ENCODE measurements around the gene BDH1. TPM values are rescaled to one million over a fixed set of nuclear protein-coding genes. Genes with fewer than 3 reads are reported as not detected.
"Not testable (repeated sequence)": the region's sequence is repeated elsewhere in the genome, so short reads cannot be mapped to it uniquely, and the experiment has no call there.

The BDH1 gene
- total RNA-seq, 1 experiment from 2014 or later = 38.6 TPM

GRCh38 chr3:197590313-197590962 lies 34.7 kb upstream of the BDH1 start:
- TF ChIP-seq CTCF (IDR thresholded peaks at IDR 0.05; ENCODE audit: unreplicated experiment) = no peak
- H3K9me3 Mint-ChIP-seq (ENCODE audit: unreplicated experiment) = no peaks in the 10 kb centered on the region
- ChIA-PET POLR2A (no interaction called here), CTCF (interaction anchor here (6.3 kb wide), 1 partner anchor 8 kb away, joined by 40 read pairs; no protein-coding TSS in a partner anchor)
- H3K27ac Mint-ChIP-seq (ENCODE audit: low read depth, unreplicated experiment) = no peak overlapping the region
- no peaks in the 10 kb centered on the region for H3K4me1 Mint-ChIP-seq (ENCODE audit: insufficient read depth, unreplicated experiment)
- H3K27me3 Mint-ChIP-seq (ENCODE audit: insufficient read depth, unreplicated experiment) = peaks cover 5% of the 10 kb centered on the region
- no peak overlapping the region for H3K4me3 Mint-ChIP-seq (ENCODE audit: unreplicated experiment)
- BruUV-seq (replicated peaks) = no TSS peak
- no peak for DNase-seq (ENCODE audit: unreplicated experiment)
- no peaks in the 10 kb centered on the region for H3K36me3 Mint-ChIP-seq (ENCODE audit: insufficient read depth, unreplicated experiment)
- intact Hi-C loops (cut with micrococcal nuclease) = no loop called here

GRCh38 chr3:197589545-197589944 lies 33.8 kb upstream of the BDH1 start:
- Mint-ChIP-seq H3K4me3 (ENCODE audit: unreplicated experiment) (no peak overlapping the region), H3K4me1 (ENCODE audit: insufficient read depth, unreplicated experiment) (no peaks in the 10 kb centered on the region), H3K27me3 (ENCODE audit: insufficient read depth, unreplicated experiment) (no peaks in the 10 kb centered on the region), H3K9me3 (ENCODE audit: unreplicated experiment) (no peaks in the 10 kb centered on the region), H3K36me3 (ENCODE audit: insufficient read depth, unreplicated experiment) (no peaks in the 10 kb centered on the region), H3K27ac (ENCODE audit: low read depth, unreplicated experiment) (no peak overlapping the region)
- POLR2A ChIA-PET = no interaction called here
- no peak for DNase-seq (ENCODE audit: unreplicated experiment)
- CTCF ChIA-PET = interaction anchor here (0.6 to 6.3 kb wide), 3 partner anchors 9 to 313 kb away, joined by 3 to 40 read pairs (median 4); no protein-coding TSS in a partner anchor
- no peak for TF ChIP-seq CTCF (IDR thresholded peaks at IDR 0.05; ENCODE audit: unreplicated experiment)
- intact Hi-C loops (cut with micrococcal nuclease) = no loop called here
- no TSS peak for BruUV-seq (replicated peaks)

- CTCF ChIA-PET = interaction anchor here (6.3 kb wide), 1 partner anchor 12 kb away, joined by 40 read pairs; no protein-coding TSS in a partner anchor
- POLR2A ChIA-PET; BruUV-seq (replicated peaks); H3K4me1 Mint-ChIP-seq (ENCODE audit: insufficient read depth, unreplicated experiment); intact Hi-C loops (cut with micrococcal nuclease); H3K27me3 Mint-ChIP-seq (ENCODE audit: insufficient read depth, unreplicated experiment); H3K4me3 Mint-ChIP-seq (ENCODE audit: unreplicated experiment); H3K9me3 Mint-ChIP-seq (ENCODE audit: unreplicated experiment); DNase-seq (ENCODE audit: unreplicated experiment); H3K27ac Mint-ChIP-seq (ENCODE audit: low read depth, unreplicated experiment); H3K36me3 Mint-ChIP-seq (ENCODE audit: insufficient read depth, unreplicated experiment): not testable (repeated sequence)
Observed at GRCh38 chr3:197586768-197587167, 31.0 kb upstream of the BDH1 start.

- no peak for TF ChIP-seq CTCF (IDR thresholded peaks at IDR 0.05; ENCODE audit: unreplicated experiment)
- intact Hi-C loops (cut with micrococcal nuclease) = no loop called here
- Mint-ChIP-seq H3K27ac (ENCODE audit: low read depth, unreplicated experiment) (no peak overlapping the region), H3K4me3 (ENCODE audit: unreplicated experiment) (no peak overlapping the region), H3K9me3 (ENCODE audit: unreplicated experiment) (no peaks in the 10 kb centered on the region), H3K36me3 (ENCODE audit: insufficient read depth, unreplicated experiment) (no peaks in the 10 kb centered on the region), H3K27me3 (ENCODE audit: insufficient read depth, unreplicated experiment) (no peaks in the 10 kb centered on the region), H3K4me1 (ENCODE audit: insufficient read depth, unreplicated experiment) (no peaks in the 10 kb centered on the region)
- BruUV-seq (replicated peaks) = no TSS peak
- DNase-seq (ENCODE audit: unreplicated experiment) = no peak
- POLR2A ChIA-PET = no interaction called here
- CTCF ChIA-PET = interaction anchor here (6.3 kb wide), 1 partner anchor 13 kb away, joined by 40 read pairs; no protein-coding TSS in a partner anchor
Observed at GRCh38 chr3:197586181-197586580, 30.4 kb upstream of the BDH1 start.
